GM12892 (cell line): Measurements from ENCODE around the gene TMEM132A. TPM values are rescaled to one million over a fixed set of nuclear protein-coding genes. Genes with fewer than 3 reads are reported as not detected.
A peak's percentile ranks its signal among the peaks of the same experiment; 100 is the strongest.

Experiments used
- DNase-seq: peaks from one replicate; pipeline ENCODE4 v3.0.0; 2011; ENCODE audit not compliant: insufficient read length
- FAIRE-seq: peaks from 2 replicates; lab custom pipeline; 2011; peaks lifted over from hg19 to GRCh38; lab: Jason Lieb, UNC
- POLR2A ChIP-seq: IDR thresholded peaks from 2 replicates; pipeline ENCODE4 v1.6.1; 2011; ENCODE audit warnings: low read depth, low read length, control low read depth
- POLR2AphosphoS5 ChIP-seq: IDR thresholded peaks from 2 replicates; pipeline ENCODE4 v1.6.1; 2011; ENCODE audit warnings: low read depth, low read length, control low read depth
- TAF1 ChIP-seq: IDR thresholded peaks from 2 replicates; pipeline ENCODE4 v1.6.1; 2011; ENCODE audit warnings: low read depth, mild to moderate bottlenecking, control low read depth, low read length, borderline replicate concordance
- polyA plus RNA-seq: library from polyadenylated mRNA; unstranded; fragments of >200 nt; gene quantifications from one replicate; pipeline ENCODE4 v1.2.1, GENCODE V29; 2012; ENCODE audit warnings: missing spikeins, inconsistent platforms; ENCODE audit not compliant: missing spikeins

TMEM132A gene, protein sequence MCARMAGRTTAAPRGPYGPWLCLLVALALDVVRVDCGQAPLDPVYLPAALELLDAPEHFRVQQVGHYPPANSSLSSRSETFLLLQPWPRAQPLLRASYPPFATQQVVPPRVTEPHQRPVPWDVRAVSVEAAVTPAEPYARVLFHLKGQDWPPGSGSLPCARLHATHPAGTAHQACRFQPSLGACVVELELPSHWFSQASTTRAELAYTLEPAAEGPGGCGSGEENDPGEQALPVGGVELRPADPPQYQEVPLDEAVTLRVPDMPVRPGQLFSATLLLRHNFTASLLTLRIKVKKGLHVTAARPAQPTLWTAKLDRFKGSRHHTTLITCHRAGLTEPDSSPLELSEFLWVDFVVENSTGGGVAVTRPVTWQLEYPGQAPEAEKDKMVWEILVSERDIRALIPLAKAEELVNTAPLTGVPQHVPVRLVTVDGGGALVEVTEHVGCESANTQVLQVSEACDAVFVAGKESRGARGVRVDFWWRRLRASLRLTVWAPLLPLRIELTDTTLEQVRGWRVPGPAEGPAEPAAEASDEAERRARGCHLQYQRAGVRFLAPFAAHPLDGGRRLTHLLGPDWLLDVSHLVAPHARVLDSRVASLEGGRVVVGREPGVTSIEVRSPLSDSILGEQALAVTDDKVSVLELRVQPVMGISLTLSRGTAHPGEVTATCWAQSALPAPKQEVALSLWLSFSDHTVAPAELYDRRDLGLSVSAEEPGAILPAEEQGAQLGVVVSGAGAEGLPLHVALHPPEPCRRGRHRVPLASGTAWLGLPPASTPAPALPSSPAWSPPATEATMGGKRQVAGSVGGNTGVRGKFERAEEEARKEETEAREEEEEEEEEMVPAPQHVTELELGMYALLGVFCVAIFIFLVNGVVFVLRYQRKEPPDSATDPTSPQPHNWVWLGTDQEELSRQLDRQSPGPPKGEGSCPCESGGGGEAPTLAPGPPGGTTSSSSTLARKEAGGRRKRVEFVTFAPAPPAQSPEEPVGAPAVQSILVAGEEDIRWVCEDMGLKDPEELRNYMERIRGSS
- polyA plus RNA-seq, result 4.3 TPM

DNA sequence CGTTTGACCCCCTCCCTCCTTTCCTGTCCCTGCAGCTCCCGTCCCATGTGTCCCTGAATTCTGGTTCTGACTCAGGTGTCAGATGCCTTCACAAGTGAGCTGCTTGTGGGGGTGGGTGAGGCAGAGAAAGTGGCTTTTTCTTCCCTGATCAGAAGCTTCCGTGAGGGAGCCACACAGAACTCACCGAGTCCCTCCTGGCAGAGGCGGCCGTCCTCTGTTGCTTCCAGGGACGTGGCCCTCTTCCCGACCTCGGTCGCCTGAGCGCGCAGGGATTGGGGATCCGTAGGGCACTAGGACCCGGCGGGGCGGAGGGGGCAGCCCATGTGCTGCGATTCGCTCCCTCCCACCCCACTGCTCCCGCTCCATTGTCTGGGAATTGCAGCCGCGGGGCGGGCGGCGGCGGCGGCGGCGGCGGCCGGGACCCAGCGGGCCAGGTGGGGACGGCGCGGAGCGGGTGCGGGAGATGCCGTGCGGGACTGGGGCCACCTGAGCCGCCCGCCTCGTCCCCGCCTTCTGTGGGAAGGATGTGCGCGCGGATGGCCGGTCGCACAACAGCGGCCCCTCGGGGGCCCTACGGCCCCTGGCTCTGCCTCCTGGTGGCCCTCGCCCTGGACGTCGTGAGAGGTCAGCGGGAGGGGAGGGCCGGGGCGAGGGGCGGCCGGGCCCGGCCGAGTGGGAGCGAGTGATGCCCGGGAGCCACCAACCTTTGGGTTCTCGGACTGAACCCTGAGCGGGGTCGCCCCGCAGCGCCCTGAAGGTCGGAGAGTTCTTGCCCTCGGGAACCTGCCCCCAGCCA lies at the start of gene TMEM132A:
Gene TMEM132A, plus strand, starts transcription at position 351 of the 796 bp plus-strand sequence. Its CDS starts 174 bp downstream, at position 525.
- FAIRE-seq, result peak; percentile 91
- DNase-seq, result peak; percentile 72
- TF ChIP-seq POLR2A, result no peak
- no peak for TF ChIP-seq POLR2AphosphoS5
- TF ChIP-seq TAF1, result no peak

DNA sequence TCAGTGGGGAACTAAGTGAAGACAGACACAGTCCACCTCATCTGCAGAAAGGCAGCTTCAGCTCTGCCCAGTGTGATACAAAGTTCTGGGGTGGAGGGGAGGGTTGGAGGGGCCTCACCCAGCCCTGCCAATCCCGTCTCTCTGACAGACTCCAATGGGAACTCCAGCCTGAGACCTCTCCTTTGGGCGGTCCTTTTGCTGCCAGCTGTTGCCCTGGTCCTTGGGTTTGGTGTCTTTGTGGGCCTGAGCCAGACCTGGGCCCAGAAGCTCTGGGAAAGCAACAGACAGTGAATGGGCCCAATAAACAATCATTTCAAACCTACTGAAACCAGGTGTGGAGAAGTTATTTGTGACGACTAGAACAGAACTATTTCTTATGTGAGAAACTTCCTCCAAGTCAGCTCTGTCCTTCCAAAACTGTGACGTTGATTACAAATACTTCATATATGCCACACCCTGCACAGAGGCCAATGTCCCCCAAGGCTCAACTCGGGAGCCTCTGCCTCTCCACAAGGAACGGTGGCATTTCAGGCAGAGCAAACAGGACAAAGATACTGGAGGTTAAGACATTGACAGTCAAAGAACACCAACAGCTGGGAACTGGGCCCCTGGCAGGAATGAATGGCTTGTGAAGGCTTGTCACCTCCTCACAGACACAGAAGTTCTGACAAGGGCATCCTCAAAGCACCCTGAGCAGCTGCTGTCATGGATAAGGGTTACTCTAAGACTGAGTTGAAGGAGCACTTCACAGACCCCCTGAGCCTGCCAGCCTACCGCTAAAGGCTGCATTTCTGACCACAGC lies 48.7 kb upstream of the TMEM132A start:
- DNase-seq (no peak), FAIRE-seq (no peak)
- TF ChIP-seq TAF1 (no peak), POLR2A (no peak), POLR2AphosphoS5 (no peak)

DNA sequence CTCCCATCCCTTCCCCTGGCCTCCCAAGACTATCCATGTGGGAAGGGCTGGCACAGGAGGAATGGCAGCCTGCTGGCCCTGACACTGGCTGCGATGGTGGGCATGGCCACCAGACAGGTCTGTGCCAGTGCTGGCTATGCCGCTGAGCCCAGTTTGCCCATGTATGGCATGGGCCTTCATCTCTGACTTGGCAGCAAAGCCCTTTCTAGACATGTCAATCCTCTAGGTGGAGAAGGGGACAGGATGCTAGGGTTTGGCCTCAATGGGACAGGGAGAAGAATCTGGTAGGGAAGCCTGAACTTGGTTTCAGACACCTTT lies 48.1 kb upstream of the TMEM132A start:
- no peak for FAIRE-seq

DNA sequence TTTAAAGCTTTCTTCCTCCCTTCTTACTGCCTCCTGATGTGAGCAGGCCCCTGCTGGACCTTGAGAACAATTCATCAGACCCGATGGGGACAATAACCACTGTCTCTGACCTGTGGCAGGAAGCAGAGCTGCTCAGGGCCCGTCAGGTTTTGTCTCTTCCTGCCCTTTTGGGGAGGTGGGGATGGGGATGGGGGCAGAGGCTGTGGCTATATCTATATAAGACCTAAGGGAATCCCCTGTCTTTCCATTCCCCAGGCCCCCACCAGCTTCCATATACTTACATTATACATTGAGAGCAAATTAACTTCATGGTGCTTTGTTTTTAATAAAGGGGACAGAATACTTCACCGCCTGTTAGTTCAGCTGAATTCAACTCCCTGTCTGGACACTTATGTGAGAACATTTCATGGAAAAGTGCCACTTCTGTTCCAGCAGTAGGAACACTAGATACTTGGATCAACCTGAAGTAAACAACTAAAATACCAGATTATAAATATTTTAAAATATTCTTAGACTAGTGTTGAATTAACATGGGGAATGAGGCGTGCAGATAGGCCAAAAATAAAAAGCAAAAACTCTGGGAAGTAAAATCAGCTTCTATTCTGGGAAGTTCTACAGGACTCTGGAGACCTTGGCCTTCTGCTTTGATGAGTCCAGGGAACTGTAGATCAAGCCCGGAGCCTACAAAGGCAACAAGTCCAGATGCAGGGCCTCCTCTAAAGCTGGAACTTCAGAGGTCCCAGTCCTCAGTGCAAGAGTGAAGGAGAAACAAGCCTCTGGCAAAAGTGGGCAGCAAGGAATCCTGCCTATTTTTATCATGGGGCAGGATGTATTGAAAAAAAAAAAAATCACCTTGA lies 45.8 kb upstream of the TMEM132A start:
- DNase-seq (no peak), FAIRE-seq (no peak)
- TF ChIP-seq POLR2AphosphoS5, result no peak
- TF ChIP-seq POLR2A, result no peak

More for the DNA sequence above, 48.1 kb upstream of the TMEM132A start:
- DNase-seq, result no peak
- TF ChIP-seq POLR2A (no peak), POLR2AphosphoS5 (no peak), TAF1 (no peak)

DNA sequence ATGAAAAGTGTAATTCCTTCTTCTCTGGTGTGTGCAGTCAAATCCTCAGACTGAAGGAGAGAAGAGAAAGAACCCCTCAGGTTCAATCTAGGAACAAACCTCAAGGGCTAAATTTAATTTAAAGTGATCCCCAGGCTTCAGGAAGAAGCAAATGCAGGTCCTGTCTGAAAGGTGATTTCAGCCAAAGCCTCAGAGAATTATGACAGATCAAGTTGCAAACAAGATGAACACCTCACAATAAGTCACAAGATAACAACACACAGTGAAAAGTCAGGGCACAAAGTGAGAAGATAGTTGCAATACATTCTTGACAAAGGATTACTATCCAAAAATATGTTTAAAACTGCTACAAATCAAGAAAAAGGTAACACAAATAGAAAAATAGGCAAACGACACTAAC lies 45.2 kb upstream of the TMEM132A start:
- DNase-seq (no peak), FAIRE-seq (no peak)
- TF ChIP-seq POLR2A (no peak), POLR2AphosphoS5 (no peak), TAF1 (no peak)

DNA sequence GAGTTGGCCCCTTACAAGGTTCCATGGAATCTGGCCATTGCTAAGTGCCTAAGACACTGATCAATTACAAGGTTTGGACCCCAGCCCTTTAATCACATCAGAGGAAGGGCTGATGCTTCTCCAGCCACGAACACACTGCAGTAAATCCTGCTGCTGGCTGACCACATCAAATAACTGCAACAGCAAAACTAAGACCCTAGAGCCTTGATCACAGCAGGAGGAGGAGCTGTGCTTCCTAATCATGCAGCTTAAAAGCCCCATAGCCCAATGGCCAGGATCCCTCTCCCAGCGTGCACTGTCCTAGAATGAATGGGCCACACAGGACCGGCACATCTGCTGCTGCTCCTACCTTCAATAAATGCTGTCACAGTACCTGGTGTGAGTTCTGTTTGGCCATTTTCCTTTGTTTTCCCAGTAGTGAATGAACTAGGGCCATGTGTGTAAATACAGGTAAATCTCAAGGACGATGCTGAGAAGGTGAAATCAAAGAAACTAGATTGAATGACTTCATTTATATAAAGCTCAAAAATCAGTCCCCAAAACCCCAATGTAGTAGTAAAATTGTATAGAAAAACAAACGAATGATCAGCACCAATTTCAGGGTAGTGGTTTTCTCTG lies 44.2 kb upstream of the TMEM132A start:
- DNase-seq (no peak), FAIRE-seq (no peak)

DNA sequence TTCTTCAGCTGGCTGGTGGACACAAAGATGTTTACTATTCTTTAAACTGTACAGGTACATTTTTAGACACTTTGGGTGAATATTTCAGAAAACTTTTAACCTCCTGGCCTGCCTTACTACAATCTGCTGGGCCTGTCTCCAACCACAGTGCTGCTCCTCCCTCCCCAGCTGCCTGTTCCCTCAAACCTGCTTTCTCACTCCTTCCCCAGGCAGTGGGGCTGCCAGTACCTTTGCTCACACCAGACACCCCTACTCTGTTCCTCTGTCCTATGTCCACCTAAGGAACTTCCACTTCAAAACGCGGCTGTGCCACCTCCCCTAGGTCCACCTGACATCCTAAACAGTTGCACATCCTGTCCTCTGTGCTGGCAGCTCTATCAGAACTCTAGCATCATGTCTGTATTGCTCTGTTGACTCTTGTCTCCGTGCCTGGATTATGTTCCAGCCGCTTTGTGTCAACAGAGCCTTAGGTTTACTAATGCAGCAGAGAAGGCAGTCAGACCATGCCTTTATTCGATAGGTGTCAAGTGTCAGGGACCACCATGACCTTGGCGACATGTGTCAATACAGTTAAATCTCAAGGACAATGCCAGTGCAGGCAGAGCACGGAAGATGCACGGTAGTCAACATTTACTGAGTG lies 43.5 kb upstream of the TMEM132A start:
- TF ChIP-seq POLR2AphosphoS5 (no peak), POLR2A (no peak), TAF1 (no peak)
- FAIRE-seq (no peak), DNase-seq (no peak)

More for the DNA sequence above, 44.2 kb upstream of the TMEM132A start:
- TF ChIP-seq POLR2AphosphoS5, result no peak
- no peak for TF ChIP-seq TAF1
- no peak for TF ChIP-seq POLR2A

DNA sequence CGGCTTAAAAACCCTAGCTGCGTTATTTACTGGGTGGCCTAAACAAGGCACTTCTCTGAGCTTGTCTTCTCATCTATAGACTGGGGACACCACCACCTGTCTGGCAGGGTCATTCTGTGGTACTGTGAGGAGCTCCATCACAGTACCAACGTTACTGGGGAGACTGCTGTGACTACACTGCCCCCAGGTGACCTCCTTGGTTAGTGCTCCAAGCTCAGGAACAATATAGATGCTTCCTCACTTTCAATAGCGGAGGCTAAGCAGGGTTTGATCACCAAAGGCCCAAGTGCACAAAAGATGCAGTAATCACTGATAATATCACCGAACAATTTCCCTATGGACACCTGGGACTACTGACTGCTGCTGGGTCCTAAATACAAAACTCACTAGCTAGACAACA lies 36.7 kb upstream of the TMEM132A start:
- no peak for DNase-seq
- TF ChIP-seq POLR2AphosphoS5 (0 out of 2 replicates have a peak, but pooled peaks have one; percentile 15), POLR2A (0 out of 2 replicates have a peak, but pooled peaks have one; percentile 33), TAF1 (no peak)
- no peak for FAIRE-seq

DNA sequence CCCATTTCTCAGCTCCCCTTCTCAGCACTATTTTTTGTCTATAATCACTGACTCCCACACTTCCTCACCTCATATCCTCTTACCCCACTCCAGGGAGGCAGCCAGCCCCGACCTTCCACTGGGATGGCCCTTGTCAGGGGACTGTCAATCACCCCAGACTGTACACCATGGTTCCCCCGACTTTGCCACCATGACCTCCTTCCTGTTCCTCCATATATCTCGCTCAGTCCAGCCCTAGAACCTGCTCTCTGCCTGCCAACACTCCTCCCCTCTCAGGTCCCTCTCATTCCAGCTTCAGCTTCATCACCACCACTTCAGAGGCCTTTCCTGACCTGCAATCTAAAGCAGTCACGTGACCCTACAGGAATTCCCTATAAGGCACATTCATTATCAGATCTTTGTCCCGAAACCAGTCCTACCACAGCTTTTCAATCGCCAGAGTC lies 34.4 kb upstream of the TMEM132A start:
- DNase-seq, result no peak
- peak; percentile 94 for TF ChIP-seq POLR2AphosphoS5
- TF ChIP-seq TAF1, result no peak
- TF ChIP-seq POLR2A, result peak; percentile 76
- no peak for FAIRE-seq
